ENCODE data around the gene CHERP.
"Not testable (repeated sequence)": the region's sequence is repeated elsewhere in the genome, so short reads cannot be mapped to it uniquely, and the experiment has no call there.

Gene CHERP

DNA sequence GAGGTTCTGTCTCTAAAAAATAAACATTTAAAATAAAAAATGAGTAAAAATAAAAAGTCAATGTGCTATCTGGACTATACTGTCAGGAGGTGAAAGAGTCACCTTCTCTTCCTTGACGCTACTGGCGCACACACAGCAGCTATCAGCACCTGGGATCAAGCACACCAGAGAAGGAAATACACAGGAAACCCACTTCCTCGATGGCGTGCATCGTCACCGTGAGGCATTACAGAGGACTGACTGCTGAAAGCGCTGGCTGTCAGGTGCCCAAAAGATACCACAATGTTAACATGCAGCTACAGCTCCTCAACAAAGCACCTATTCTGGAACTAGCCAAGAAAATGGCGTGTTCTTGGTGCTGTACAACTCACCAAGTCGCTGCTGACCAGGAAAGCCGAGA, 23.9 kb upstream of the CHERP start:
- peak overlapping the region; percentile 71 for H3K4me3 Mint-ChIP-seq
- no peaks in the 10 kb centered on the region for H3K27me3 Mint-ChIP-seq
- H3K27ac Mint-ChIP-seq, result peak overlapping the region; percentile 94
- no peaks in the 10 kb centered on the region for H3K9me3 Mint-ChIP-seq
- H3K4me1 Mint-ChIP-seq, result peaks cover 35% of the 10 kb centered on the region
- peaks cover 19% of the 10 kb centered on the region for H3K36me3 Mint-ChIP-seq

GRCh38 chr19:16564842-16565241, 22.6 kb upstream of the CHERP start:
- Mint-ChIP-seq H3K4me1 (peaks cover 24% of the 10 kb centered on the region), H3K27ac (peak overlapping the region; percentile 41), H3K27me3 (no peaks in the 10 kb centered on the region), H3K4me3 (no peak overlapping the region), H3K36me3 (peaks cover 23% of the 10 kb centered on the region), H3K9me3 (no peaks in the 10 kb centered on the region)

DNA sequence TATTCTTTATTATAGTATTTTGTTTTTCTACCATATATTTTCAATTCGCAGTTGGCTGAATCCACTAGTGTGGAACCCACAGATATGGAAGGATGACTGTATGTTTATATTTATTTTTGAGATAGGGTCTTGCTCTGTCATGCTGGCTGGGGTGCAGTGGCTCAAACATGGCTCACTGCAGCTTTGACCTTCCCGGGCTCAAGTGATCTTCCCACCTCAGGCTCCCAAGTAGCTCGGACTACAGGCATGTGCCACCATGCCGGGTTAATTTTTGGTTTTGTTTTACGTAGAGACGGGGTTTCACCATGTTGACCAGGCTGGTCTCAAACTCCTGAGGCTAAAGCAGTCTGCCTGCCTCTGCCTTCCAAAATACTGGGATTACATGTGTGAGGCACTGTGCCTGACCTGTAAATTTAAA, 20.4 kb upstream of the CHERP start:
- no peaks in the 10 kb centered on the region for H3K27me3 Mint-ChIP-seq
- H3K36me3 Mint-ChIP-seq, result peaks cover 23% of the 10 kb centered on the region
- H3K27ac Mint-ChIP-seq, result no peak overlapping the region
- H3K9me3 Mint-ChIP-seq, result no peaks in the 10 kb centered on the region
- peaks cover 16% of the 10 kb centered on the region for H3K4me1 Mint-ChIP-seq
- H3K4me3 Mint-ChIP-seq, result no peak overlapping the region

DNA sequence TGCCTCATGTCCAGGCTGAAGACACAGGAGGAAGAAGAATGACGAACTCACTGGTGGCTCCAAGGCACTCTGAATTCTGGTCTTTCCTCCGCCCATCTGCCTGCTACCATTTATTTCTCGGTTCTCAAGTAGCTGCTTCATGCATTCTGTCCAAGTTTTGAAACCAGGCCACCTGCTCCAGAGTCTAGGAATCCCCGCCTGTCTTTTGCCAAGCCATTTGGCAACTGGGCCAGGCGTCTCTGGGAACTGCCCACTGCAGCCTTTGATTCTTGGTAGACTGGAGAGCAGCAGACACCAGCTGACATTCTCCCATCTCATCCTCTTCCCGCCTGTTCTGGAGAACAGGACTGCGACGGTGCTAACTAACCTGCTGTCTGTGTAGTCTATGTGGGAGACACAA, 19.1 kb upstream of the CHERP start:
- Mint-ChIP-seq H3K36me3 (peaks cover 17% of the 10 kb centered on the region), H3K4me1 (peaks cover 10% of the 10 kb centered on the region), H3K27me3 (no peaks in the 10 kb centered on the region), H3K4me3 (no peak overlapping the region), H3K9me3 (no peaks in the 10 kb centered on the region), H3K27ac (no peak overlapping the region)

DNA sequence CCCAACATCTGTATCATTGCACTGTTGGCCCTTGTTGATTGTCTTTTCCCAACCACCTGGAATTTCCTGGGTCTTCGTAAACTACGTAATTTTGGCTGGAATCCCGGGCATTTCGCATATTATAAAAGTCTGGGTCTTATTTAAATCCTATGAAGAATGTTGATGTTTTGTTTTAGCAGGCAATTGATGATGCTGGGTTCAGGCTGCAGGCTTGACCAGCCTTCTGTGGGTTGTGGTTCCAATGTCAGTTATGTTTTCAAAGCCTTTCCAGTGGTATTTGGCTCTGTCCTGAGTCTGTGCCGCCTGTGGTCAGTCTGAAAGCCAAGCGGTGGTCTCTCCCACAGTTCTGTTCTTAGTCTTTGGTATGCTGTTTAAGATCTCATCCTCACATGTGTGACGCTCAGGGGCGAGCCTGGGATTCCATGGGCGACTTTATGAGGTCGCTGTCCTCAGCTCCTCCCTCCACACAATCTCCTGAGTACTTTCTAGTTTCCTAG, 17.6 kb upstream of the CHERP start:
- Mint-ChIP-seq H3K27me3 (no peaks in the 10 kb centered on the region), H3K27ac (peak overlapping the region; percentile 46), H3K36me3 (peaks cover 15% of the 10 kb centered on the region), H3K9me3 (no peaks in the 10 kb centered on the region), H3K4me3 (no peak overlapping the region), H3K4me1 (peaks cover 1% of the 10 kb centered on the region)

GRCh38 chr19:16554776-16555175, 12.5 kb upstream of the CHERP start:
- Mint-ChIP-seq H3K27ac (no peak overlapping the region), H3K9me3 (no peaks in the 10 kb centered on the region), H3K27me3 (no peaks in the 10 kb centered on the region), H3K4me3 (no peak overlapping the region), H3K36me3 (peaks cover 5% of the 10 kb centered on the region), H3K4me1 (no peaks in the 10 kb centered on the region)

DNA sequence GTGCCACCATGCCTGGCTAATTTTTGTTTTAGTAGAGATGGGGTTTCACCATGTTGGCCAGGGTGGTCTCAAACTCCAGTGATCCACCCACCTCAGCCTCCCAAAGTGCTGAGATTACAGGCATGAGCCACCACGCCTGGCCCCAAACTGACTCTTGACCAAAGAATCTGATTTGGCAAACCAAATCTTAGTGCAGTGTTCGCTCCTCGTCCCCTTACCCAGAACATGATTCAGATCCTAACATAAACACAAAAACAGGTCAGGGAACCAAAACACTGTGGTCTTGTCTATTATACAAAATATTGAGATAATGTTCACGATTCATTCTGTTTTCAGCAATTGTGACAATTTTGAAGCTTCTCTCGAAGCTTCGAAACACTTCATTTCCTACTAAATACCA, 9.7 kb upstream of the CHERP start:
- H3K4me1 Mint-ChIP-seq, H3K4me3 Mint-ChIP-seq, H3K27me3 Mint-ChIP-seq, H3K36me3 Mint-ChIP-seq, H3K27ac Mint-ChIP-seq, H3K9me3 Mint-ChIP-seq: not testable (repeated sequence)

GRCh38 chr19:16548956-16549355, 6.7 kb upstream of the CHERP start:
- Mint-ChIP-seq H3K36me3 (peaks cover 2% of the 10 kb centered on the region), H3K27me3 (no peaks in the 10 kb centered on the region), H3K27ac (peak overlapping the region; percentile 59), H3K4me1 (peaks cover 8% of the 10 kb centered on the region), H3K4me3 (no peak overlapping the region), H3K9me3 (no peaks in the 10 kb centered on the region)

- Mint-ChIP-seq H3K4me1 (peaks cover 28% of the 10 kb centered on the region), H3K27me3 (no peaks in the 10 kb centered on the region), H3K27ac (no peak overlapping the region), H3K4me3 (peak overlapping the region; percentile 8), H3K36me3 (peaks cover 3% of the 10 kb centered on the region), H3K9me3 (no peaks in the 10 kb centered on the region)
These were observed 2.4 kb upstream of the CHERP start for GRCh38 chr19:16544473-16545231.

DNA sequence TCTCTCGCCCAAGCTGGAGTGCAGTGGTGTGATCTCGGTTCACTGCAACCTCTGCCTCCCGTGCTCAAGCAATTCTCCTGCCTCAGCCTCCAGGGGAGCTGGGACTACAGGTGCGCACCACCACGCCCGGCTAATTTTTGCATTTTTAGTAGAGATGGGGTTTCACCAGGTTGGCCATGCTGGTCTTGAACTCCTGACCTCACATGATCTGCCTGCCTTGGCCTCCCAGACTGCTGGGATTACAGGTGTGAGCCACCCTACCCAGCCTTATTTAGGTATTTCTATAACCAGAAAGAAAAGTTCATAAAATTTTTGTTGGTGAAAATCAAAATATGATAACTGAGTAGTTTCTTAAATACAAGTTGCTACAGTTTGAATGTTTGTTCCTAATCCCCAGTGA, 1.5 kb upstream of the CHERP start:
- H3K27me3 Mint-ChIP-seq, H3K9me3 Mint-ChIP-seq, H3K27ac Mint-ChIP-seq, H3K36me3 Mint-ChIP-seq: not testable (repeated sequence)
- Mint-ChIP-seq H3K4me1 (peaks cover 34% of the 10 kb centered on the region), H3K4me3 (peak overlapping the region; percentile 95)

- Mint-ChIP-seq H3K4me1 (peaks cover 41% of the 10 kb centered on the region), H3K27ac (peak overlapping the region; percentile 93), H3K27me3 (no peaks in the 10 kb centered on the region), H3K36me3 (peaks cover 9% of the 10 kb centered on the region), H3K9me3 (no peaks in the 10 kb centered on the region), H3K4me3 (peak overlapping the region; percentile 95)
These were observed 754 bp upstream of the CHERP start for GRCh38 chr19:16542910-16543472.

DNA sequence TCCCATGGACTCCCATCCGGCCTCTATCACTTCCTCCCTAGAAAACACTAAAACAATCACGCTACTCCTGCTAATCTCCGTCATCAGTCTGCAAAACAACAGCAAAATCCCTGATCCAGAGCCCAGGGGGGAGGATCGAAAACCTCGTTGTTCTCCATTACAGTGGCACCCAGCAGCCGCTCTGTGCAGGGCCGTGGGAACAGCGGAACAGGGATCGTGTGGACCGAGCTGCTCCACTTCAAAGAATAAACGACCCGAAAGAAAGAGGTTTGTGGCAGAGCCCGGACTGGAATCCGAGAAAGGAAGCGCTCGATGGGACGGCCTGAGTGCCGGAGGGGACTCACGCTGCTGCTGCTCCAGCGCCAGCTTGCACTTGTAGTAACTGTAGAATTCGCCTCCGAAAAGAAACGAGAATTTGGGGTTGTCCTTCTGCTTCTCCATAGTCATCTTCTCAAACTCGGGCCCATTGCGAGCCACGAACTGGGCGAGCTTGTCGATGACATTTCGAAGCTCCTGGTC, 652 bp downstream of the CHERP start:
- peak overlapping the region; percentile 81 for H3K27ac Mint-ChIP-seq
- H3K4me3 Mint-ChIP-seq, result peak overlapping the region; percentile 95
- H3K9me3 Mint-ChIP-seq, result no peaks in the 10 kb centered on the region
- H3K4me1 Mint-ChIP-seq, result peaks cover 50% of the 10 kb centered on the region
- no peaks in the 10 kb centered on the region for H3K27me3 Mint-ChIP-seq
- H3K36me3 Mint-ChIP-seq, result peaks cover 12% of the 10 kb centered on the region

DNA sequence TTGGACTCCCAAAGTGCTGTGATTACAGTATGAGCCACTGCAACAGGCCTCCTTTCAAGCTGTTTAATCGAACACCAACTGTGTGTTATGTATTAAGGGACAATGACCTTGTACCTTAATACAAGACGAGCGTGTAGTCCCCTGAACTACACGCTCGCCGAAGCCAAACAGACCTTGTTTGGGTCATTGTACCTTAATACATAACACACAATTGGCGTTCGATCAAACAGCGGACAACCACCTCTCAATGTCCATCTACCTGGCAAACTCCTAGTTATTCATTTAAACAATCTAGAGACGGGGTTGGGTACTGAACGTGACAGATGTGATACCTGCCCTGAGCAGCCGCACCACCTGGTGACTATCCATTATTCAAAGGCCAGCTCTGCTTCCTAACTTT, 1.3 kb downstream of the CHERP start:
- Mint-ChIP-seq H3K4me1 (peaks cover 50% of the 10 kb centered on the region), H3K27me3 (no peaks in the 10 kb centered on the region), H3K4me3 (peak overlapping the region; percentile 95), H3K27ac (peak overlapping the region; percentile 81), H3K9me3 (no peaks in the 10 kb centered on the region), H3K36me3 (peaks cover 12% of the 10 kb centered on the region)

GRCh38 chr19:16537111-16537510, 5.1 kb downstream of the CHERP start:
- H3K4me1 Mint-ChIP-seq, result peaks cover 33% of the 10 kb centered on the region
- no peaks in the 10 kb centered on the region for H3K9me3 Mint-ChIP-seq
- peaks cover 12% of the 10 kb centered on the region for H3K36me3 Mint-ChIP-seq
- H3K27ac Mint-ChIP-seq, result no peak overlapping the region
- no peaks in the 10 kb centered on the region for H3K27me3 Mint-ChIP-seq
- no peak overlapping the region for H3K4me3 Mint-ChIP-seq

DNA sequence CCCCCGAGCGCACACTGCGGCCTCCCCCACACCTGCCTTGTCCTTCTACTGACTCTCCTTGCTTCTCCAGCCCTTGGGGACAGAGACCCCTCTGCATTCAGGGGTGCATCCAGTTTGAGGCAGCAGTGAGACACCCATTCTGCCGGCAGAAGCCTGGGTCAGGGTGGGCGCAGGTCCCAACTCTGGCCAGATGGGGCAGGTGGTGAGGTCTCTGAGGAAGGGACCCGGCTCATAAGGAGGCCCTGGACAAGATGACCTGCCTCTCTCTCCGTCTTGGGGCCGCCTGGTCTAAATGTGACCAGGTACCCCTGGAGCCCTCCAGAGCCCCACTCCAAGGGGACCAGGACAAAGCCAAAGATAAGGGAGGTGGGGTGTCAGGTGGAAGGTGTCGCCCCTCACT, 6.1 kb downstream of the CHERP start:
- Mint-ChIP-seq H3K4me1 (peaks cover 28% of the 10 kb centered on the region), H3K27me3 (no peaks in the 10 kb centered on the region), H3K9me3 (no peaks in the 10 kb centered on the region), H3K36me3 (peaks cover 9% of the 10 kb centered on the region), H3K4me3 (no peak overlapping the region), H3K27ac (no peak overlapping the region)

DNA sequence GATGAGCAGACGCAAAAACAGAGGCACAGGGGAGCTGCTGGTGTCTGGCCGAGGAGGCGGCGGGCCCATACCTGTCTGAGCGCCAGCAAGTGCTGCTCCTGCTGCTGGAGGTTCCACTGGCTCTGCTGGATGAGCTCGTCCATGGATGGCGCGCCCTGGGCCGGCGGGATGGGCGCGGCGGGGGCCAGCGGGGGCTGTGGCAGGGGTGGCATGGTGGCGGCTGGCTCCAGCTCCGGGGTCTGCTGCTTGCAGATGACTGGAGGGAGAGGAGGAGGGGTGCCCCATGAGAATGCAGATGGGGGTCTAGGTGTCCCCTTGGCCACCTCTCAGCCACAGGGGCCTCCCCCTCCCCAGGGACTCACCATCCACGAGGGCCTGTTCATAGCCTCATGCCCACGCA, 6.9 kb downstream of the CHERP start:
- Mint-ChIP-seq H3K27me3 (no peaks in the 10 kb centered on the region), H3K27ac (no peak overlapping the region), H3K9me3 (no peaks in the 10 kb centered on the region), H3K36me3 (peaks cover 9% of the 10 kb centered on the region), H3K4me1 (peaks cover 26% of the 10 kb centered on the region), H3K4me3 (no peak overlapping the region)
